ENCODE measurements around the gene MIXL1. TPM values are rescaled to one million over a fixed set of nuclear protein-coding genes. Genes with fewer than 3 reads are reported as not detected.
"Not testable (repeated sequence)": the region's sequence is repeated elsewhere in the genome, so short reads cannot be mapped to it uniquely, and the experiment has no call there.

Gene MIXL1
- polyA plus RNA-seq = not detected

GRCh38 chr1:226223157-226223785 lies at the start of gene MIXL1:
Gene MIXL1, plus strand, starts transcription at chr1:226223664. Its CDS starts 18 bp downstream, at chr1:226223682.
- 5 to 11% (median 5%) methylated on average over 38 to 62 of the region's 62 CpGs for WGBS, 3 donors
- H3K27ac ChIP-seq (ENCODE audit: low read depth, low read length) = no peak within 1 kb of the TSS

DNA sequence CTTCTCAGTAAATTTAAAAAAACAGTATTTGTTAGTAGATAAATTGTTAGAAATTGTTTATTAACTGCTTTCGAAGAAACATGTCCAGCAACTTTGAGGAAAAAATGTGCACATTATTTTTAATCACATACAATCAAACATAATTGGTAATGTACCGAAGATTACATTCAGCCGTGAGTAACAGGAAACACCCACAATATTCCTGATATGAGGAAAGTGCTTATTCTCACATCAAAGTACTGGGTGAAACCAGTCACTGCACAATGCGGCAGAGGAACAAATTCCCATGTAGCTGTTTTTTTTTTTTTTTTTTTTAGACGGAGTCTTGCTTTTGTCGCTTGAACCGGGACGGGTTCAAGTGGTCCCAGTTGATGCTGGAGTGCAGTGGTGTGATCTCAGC lies 46.6 kb upstream of the MIXL1 start:
- H3K27ac ChIP-seq (ENCODE audit: low read depth, low read length) = no peak overlapping the region
- 78 to 87% (median 85%) methylated on average over 8 of the region's 8 CpGs for WGBS, 3 donors

DNA sequence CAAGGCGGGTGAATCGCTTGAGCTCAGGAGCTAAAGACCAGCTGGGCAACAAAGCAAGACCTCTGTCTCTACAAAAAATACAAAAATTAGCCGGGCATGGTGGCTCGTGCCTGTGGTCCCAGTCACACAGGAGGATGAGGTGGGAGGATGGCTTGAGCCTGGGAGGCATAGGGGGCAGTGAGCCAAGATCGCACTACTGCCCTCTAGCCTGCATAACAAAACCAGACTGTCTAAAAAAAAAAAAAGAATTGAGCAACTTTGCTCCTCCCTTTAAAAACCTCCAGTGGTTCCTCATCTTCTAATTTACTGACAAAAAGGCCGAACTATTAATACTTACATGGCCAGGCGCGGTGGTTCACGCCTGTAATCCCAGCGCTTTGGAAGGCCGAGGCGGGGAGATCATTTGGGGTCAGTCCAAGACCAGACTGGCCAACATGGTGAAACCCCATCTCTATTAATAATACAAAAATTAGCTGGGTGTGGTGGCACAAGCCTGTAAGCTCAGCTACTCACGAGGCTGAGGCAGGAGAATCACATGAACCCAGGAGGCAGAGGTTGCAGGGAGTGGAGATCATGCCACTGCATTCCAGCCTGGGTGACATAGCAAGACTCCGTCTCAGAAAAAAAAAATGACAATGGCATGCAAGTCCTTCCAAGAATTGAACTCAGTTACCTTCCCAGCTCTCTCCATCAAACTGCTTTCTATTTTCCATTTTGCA lies 41.3 kb upstream of the MIXL1 start:
- 47 to 75% (median 55%) methylated on average over 13 to 14 of the region's 14 CpGs for WGBS, 3 donors

GRCh38 chr1:226185141-226186036 lies 38.1 kb upstream of the MIXL1 start:
- H3K27ac ChIP-seq (ENCODE audit: low read depth, low read length) = peak overlapping the region; percentile 57
- 14 to 24% (median 20%) methylated on average over 14 of the region's 14 CpGs for WGBS, 3 donors

More for the DNA sequence above, 41.3 kb upstream of the MIXL1 start:
- H3K27ac ChIP-seq (ENCODE audit: low read depth, low read length) = peak overlapping the region; percentile 26

DNA sequence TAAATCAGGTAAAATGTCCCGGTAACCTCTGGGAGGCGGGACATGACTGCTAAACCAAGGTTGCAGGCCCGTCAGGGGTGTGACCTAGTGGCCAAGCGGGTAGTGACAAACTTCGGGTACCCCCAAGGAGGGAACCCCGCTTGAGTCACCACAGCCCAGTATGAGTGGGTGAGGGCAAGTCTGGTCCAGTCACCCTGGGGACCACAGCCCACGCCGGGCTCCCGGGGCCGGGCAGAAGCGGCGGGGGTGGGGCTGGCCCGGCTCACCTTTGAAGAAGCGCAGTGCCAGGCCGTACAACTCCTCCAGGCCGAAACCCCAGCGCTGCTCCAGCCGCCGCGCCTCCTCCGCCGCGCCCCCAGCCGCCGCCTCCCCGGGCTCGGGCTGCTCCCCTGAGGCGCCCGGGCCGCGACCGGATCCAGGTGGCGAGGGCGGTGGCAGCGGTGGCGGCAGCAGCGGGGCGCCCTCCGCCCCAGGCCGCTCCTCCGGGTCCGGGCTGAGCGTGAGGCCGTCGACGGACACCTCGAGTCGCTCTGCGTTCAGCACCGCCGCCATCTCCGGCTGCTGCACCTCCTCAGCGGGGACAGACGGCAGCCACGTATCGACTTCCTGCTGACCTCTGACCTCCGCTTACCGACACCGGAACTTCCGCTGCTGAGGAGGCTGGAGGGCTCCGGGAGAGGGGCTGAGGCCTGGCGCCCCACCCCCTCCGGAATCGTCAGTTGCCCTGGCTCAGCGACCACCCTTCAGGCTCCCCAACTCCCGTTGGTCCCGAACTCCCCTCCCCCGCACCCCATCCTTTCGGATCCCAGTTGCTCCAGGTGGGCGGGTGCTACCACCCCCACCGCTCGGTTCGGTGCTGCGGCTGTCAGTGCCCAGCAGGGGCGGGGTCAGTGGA lies 37.1 kb upstream of the MIXL1 start, which contains the start of gene ACBD3:
TSS of gene ACBD3 (minus strand) at position 618 of the 895 bp plus-strand sequence. CDS start at position 552, 66 bp downstream.
- peak within 1 kb of the TSS; percentile 57 for H3K27ac ChIP-seq (ENCODE audit: low read depth, low read length)
- 0 to 1% (median 0%) methylated on average over 46 to 75 of the region's 75 CpGs for WGBS, 3 donors

GRCh38 chr1:226187019-226187322 lies 36.5 kb upstream of the MIXL1 start:
- H3K27ac ChIP-seq (ENCODE audit: low read depth, low read length) = no peak overlapping the region
- 5 to 9% (median 7%) methylated on average over 10 of the region's 10 CpGs for WGBS, 3 donors

DNA sequence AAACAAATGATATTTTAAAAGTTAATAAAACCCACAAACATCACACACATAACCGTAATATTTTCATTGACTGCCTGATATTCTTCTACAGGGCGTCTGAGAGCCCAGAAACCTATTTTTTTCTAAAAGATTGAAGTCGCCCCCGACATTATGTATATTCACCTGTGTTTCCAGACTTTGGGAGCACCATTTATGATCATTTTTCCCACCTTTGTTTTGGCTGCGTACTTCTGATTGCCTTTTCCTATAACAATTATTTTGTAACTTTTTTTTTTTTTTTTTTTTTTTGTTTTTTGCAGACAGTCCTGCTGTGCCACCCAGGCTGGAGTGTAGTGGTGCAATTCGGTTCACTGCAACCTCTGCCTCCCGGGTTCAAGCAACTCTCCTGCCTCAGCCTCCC lies 36.1 kb upstream of the MIXL1 start:
- H3K27ac ChIP-seq (ENCODE audit: low read depth, low read length) = no peak overlapping the region
- WGBS, 3 donors = 76 to 86% (median 85%) methylated on average over 7 of the region's 7 CpGs

DNA sequence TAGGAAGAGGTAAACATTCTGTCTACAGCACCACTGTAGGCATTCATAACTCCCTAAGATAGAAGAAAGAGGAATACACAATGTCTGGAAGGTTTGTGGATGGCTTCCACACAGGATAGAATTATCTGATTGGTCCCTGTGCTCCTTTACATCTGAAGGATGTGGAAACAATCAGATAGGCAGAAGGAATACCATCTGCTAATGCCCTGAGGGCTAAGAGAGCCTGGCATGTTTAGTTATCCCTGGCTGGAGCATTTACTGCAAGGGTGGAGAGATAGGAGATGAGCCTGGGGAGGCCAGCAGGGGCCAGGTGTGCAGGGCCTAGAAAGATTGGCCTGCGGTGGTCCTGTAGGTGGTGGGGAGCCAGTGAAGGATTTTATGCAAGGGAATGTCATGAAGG lies 28.3 kb upstream of the MIXL1 start:
- no peak overlapping the region for H3K27ac ChIP-seq (ENCODE audit: low read depth, low read length)
- WGBS, 3 donors = 86 to 95% (median 95%) methylated on average over 1 of the region's 1 CpG

- no peak overlapping the region for H3K27ac ChIP-seq (ENCODE audit: low read depth, low read length)
- WGBS, 3 donors = 54 to 60% (median 56%) methylated on average over 2 of the region's 2 CpGs
These were observed 23.5 kb upstream of the MIXL1 start for GRCh38 chr1:226199971-226200370.

DNA sequence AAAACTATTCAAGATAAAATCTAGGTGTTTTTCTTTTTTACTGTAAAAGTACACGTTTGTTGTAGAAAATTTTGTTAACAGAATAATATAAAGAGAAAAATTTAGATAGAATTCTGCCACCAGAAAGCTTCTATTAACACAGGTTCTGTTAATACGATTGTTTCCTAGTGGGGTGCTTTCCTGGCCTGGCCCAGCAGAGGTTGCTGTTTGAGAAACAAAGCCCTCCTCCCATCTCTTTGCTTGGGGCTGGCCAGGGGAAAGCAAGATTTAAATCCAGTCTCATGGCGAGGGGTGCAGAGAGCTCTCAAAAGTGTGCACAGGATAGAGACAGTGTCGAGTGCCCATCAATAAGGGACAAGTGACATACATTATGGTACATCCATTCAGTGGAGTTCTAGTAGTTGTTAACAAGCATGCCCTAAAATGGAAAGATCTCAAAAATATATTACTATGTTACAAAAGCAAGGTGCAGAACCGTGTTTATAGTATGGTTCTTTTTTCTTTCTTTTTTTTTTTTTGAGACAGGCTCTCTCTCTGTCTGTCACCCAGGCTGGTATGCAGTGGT lies 22.4 kb upstream of the MIXL1 start:
- H3K27ac ChIP-seq (ENCODE audit: low read depth, low read length) = no peak overlapping the region
- 49 to 66% (median 61%) methylated on average over 5 of the region's 5 CpGs for WGBS, 3 donors

- H3K27ac ChIP-seq (ENCODE audit: low read depth, low read length) = no peak overlapping the region
- 87 to 97% (median 93%) methylated on average over 3 of the region's 3 CpGs for whole genome bisulfite sequencing, 3 donors
These were observed 21.2 kb upstream of the MIXL1 start for GRCh38 chr1:226202246-226202645.

GRCh38 chr1:226202666-226203065 lies 20.8 kb upstream of the MIXL1 start:
- not testable (repeated sequence) for H3K27ac ChIP-seq (ENCODE audit: low read depth, low read length)
- WGBS, 3 donors = 89 to 95% (median 90%) methylated on average over 6 of the region's 6 CpGs

- WGBS, 3 donors = 80 to 88% (median 83%) methylated on average over 1 of the region's 1 CpG
- no peak overlapping the region for H3K27ac ChIP-seq (ENCODE audit: low read depth, low read length)
These were observed 20.2 kb upstream of the MIXL1 start for GRCh38 chr1:226203240-226203639.

DNA sequence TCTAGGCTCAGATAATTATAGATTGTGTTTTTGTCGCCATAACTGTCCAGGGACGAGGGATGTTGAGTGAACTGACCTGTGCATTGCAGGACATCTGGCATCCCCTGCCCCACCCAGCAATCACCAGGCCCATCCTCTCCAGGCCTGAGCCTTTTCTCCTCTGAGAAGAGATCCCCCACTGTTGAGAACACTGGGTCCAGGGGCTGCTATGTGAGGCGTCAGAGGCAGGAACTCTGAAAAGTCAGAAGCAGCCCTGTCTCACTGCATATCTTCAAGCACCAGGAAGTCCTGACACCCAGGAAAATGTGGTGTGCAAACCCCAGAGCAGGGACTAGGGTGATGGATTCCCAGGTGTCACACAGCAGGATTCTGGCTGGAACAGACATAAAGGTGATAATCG lies 19.8 kb upstream of the MIXL1 start:
- 89 to 92% (median 90%) methylated on average over 4 of the region's 4 CpGs for WGBS, 3 donors
- no peak overlapping the region for H3K27ac ChIP-seq (ENCODE audit: low read depth, low read length)

DNA sequence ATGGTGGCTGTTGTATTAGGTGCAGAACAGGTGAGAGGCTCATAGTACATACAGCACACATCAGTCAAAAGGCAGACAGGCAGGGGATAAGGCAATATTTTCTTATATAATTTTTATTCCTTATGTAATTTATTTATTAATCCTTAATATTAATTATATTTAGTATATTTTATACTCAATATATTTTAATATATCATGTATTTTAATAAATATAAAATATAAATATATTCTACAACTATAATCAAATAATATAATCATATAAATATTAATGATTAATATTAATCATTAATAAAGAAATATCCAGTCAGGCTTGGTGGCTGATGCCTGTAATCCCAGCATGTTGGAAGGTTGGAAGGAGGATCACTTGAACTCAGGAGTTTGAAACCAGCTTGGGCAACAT lies 19.3 kb upstream of the MIXL1 start:
- H3K27ac ChIP-seq (ENCODE audit: low read depth, low read length) = no peak overlapping the region

- no peak overlapping the region for H3K27ac ChIP-seq (ENCODE audit: low read depth, low read length)
- 86 to 96% (median 95%) methylated on average over 5 of the region's 5 CpGs for WGBS, 3 donors
These were observed 16.4 kb upstream of the MIXL1 start for GRCh38 chr1:226207048-226207447.

- H3K27ac ChIP-seq (ENCODE audit: low read depth, low read length) = no peak overlapping the region
- WGBS, 3 donors = 71 to 80% (median 79%) methylated on average over 17 of the region's 17 CpGs
These were observed 14.0 kb upstream of the MIXL1 start for GRCh38 chr1:226209307-226210059.
